IPS-NIHi11 (cell line): ENCODE measurements around the gene ECHS1.
"Not testable (repeated sequence)": the region's sequence is repeated elsewhere in the genome, so short reads cannot be mapped to it uniquely, and the experiment has no call there.

ENCODE experiments used
- DNase-seq: peaks from one replicate; pipeline ENCODE4 v3.0.0; 2012; ENCODE audit warnings: mixed read lengths, low spot score

ECHS1 gene

DNA sequence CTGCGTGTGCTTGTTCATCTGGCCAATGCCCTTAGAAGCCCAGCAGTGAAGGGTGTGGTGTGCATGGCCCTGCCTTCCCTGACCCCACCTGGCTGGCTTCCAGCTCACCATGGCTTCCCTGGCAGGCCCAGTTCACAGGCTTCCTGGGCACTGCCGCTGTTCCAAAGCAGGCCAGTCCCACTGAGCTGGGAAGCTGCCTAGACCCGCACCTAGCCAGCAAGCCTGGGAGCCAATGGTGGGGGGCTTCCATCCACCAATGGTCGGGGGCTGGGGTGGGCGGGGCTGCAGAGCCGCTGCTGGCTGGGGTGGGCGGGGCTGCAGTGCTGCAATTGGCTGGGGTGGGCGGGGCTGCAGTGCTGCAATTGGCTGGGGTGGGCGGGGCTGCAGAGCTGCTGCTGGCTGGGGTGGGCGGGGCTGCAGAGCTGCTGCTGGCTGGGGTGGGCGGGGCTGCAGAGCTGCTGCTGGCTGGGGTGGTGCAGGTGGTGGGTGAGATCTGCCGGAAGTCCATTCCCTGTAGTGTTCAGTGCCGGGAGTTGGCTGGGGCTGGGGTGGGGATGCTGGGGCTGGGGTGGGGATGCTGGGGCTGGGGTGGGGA is 48.9 kb downstream of the ECHS1 start:
- DNase-seq: peak; percentile 79

DNA sequence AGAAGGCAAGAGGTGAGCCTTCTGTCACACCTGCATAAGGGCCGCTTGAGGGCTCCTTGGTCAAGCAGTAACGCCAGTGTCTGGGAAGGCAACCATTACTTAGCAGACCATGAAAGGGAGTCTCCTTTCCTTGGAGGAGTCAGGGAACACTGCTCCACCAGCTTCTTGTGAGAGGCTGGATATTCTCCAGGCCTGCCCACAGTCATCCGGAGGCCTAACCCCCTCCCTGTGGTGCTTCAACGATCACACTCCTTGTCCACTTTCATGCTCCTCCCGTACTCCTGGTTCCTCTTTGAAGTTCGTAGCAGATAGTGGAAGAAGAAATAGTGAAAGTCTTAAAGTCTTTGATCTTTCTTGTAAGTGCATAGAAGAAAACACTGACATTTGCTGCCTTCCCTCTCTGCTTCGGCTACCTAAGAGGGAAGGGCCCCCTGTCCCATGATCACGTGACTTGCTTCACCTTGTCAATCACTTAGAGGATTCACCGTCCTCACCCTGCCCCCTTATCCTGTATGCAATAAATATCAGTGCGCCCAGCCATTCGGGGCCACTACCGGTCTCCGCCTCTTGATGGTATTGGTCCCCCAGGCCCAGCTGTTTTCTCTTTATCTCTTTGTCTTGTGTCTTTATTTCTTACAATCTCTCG is 51.0 kb downstream of the ECHS1 start:
- not testable (repeated sequence) for DNase-seq

DNA sequence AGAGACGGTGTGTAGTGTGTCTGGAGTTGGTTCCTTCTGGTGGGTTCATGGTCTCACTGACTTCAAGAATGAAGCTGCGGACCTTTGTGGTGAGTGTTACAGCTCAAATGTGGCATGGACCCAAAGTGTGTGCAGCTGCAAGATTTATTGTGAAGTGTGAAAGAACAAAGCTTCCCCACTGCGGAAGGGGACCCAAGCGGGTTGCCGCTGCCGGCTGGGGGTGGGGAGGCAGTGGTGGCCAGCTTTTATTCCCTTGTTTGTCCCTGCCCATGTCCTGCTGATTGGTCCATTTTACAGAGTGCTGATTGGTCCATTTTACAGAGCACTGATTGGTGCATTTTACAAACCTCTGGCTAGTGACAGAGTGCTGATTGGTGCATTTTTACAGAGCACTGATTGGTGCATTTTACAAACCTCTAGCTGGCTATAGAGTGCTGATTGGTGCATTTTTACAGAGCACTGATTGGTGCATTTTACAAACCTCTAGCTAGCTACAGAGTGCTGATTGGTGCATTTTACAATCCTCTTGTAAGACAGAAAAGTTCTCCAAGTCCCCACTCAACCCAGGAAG is 52.2 kb downstream of the ECHS1 start:
- not testable (repeated sequence) for DNase-seq

DNA sequence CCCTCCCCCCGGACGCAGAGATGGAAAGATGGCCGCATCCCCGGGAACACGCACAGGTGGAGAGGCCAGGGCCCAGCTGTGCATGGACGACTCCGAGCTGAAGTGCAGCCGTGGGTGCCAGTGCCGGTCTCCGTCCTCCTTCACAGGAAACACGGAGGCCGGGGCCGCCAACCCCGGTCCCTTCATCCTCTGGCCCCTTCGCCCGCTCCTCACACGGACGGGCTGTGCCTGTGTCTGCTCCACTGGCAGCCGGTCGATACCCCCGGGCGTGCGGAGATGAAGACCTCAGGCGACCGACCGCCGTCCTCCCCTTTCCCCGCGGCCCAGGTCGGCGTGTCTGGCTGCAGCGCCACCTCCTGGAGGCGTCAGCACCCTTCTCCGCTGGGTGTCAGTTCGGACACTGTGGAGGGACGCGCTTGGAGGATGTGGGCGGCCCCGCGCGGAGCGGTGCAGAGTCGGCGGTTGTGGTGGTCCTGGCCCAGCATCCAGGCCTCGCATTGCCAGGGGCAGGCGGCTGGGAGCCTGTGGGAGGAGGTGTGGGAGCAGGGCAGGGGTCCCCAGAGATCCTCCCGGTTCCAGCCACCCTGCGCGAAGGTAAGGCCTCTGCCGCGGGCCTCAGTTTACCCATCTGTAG is 54.5 kb downstream of the ECHS1 start:
- DNase-seq: peak; percentile 83

DNA sequence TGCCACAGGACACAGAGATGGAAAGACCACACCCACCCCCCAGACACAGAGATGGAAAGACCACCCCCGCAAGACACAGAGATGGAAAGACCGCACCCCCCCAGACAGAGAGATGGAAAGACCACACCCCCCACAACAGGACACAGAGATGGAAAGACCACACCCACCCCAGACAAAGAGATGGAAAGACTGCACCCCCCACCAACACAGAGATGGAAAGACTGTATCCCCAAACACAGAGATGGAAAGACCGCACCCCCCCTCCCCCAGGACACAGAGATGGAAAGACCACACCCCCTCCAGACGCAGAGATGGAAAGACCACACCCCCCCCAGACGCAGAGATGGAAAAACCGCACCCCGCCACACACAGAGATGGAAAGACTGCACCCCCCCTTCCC is 56.4 kb downstream of the ECHS1 start:
- no peak for DNase-seq

DNA sequence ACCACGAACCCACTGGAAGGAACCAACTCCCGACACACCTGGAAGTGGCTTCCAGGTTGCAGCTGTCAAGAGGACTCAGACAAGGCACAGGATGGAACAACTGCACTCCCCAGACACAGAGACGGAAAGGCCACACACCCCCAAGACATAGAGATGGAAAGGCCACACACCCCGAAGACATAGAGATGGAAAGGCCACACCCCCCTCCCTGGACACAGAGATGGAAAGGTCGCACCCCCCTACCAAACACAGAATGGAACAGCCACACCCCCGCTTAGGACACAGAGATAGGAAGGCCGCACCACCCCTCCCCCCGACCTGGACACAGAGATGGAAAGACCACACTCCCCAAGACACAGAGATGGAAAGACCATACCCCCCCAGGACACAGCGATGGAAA is 56.9 kb downstream of the ECHS1 start:
- no peak for DNase-seq

DNA sequence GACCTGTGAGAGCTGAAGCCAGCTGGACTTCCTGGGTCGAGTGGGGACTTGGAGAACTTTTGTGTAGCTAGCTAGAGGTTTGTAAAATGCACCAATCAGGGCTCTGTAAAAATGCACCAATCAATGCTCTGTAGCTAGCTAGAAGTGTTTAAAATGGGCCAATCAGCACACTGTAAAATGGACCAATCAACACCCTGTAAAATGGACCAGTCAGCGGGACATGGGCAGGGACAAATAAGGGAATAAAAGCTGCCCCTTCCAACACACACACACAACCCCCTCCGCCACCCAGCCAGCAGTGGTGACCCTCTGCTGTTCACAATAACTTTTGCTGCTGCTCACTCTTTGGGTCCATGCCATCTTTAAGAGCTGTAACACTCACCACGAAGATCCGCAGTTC is 57.3 kb downstream of the ECHS1 start:
- no peak for DNase-seq

DNA sequence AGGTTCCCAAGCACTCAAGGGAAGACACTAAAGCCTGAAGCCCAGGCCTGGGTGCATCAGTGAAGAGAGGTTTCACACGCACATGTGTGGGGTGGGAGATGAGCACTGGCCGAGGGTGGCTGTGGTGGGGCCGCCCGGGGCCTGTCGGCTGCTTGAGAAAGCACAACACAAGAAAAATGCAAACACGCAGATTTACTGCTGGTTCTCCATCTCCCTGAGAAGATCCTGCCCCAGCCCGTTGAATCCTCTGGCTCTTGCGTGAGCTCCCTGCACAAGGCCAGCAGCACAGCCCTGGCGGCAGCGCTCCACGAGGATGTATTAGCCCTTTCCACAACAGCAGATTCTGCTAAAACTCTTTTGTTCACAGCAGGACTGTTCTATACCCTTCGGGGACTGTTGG is 58.2 kb downstream of the ECHS1 start:
- no peak for DNase-seq

DNA sequence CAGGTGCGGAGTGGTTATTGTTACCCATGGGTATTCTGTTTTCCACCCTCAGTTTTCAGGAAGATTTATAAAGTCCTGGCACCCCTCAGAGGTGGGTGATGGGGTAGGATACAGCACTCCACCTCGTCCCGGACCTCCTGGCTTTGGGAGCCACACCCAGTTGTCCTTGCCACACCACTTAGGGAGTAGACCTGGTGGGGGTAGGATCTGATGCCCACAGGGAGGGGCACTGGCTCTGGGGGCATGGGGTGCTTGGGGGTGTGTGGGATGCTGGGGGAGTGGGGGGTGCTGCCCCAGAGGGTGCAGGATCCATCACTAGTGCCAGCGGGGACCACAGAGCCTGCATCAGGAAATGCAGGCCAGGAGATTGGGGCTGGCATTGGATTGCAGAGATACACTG is 60.0 kb downstream of the ECHS1 start:
- DNase-seq: no peak

DNA sequence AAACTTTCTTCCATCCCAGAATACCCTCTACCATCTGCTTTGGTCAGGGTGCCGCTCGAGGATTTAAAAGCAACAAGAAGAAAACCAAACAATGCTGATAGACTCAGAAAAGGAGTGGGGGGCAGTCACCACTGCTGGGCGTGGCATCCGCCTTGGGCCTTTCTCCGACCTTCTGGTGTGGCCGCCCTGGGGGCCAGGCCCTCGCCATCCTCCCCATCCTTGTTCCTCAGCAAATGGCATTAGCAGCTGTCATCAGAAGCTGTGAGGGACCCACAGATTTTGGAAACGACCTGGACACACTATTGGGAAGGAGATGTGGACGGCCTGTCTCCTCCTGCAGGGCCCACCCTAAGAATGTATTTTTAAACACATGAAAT is 60.4 kb downstream of the ECHS1 start:
- DNase-seq: no peak
